Measurements from ENCODE around the gene RPL10A. TPM values are rescaled to one million over a fixed set of nuclear protein-coding genes. Genes with fewer than 3 reads are reported as not detected.

Gene RPL10A
- total RNA-seq, 1 experiment from 2014 or later = 2,150 TPM

GRCh38 chr6:35489995-35490791 is 22.0 kb downstream of the RPL10A start:
- DNase-seq (ENCODE audit: extremely low read depth, low read depth) = no peak

GRCh38 chr6:35490821-35491557 is 22.8 kb downstream of the RPL10A start:
- no peak for DNase-seq (ENCODE audit: extremely low read depth, low read depth)

- no peak for DNase-seq (ENCODE audit: extremely low read depth, low read depth)
These were observed 23.5 kb downstream of the RPL10A start for GRCh38 chr6:35491558-35492257.

GRCh38 chr6:35492258-35492973 is 24.2 kb downstream of the RPL10A start:
- DNase-seq (ENCODE audit: extremely low read depth, low read depth) = no peak

- no peak for DNase-seq (ENCODE audit: extremely low read depth, low read depth)
These were observed 24.7 kb downstream of the RPL10A start for GRCh38 chr6:35492974-35493284.

- no peak for DNase-seq (ENCODE audit: extremely low read depth, low read depth)
These were observed 25.2 kb downstream of the RPL10A start for GRCh38 chr6:35493307-35493983.

- no peak for DNase-seq (ENCODE audit: extremely low read depth, low read depth)
These were observed 26.0 kb downstream of the RPL10A start for GRCh38 chr6:35494161-35494563.

GRCh38 chr6:35495258-35496035 is 27.2 kb downstream of the RPL10A start:
- no peak for DNase-seq (ENCODE audit: extremely low read depth, low read depth)

- no peak for DNase-seq (ENCODE audit: extremely low read depth, low read depth)
These were observed 28.0 kb downstream of the RPL10A start for GRCh38 chr6:35496036-35496840.

GRCh38 chr6:35496841-35497570 is 28.8 kb downstream of the RPL10A start, which contains the start of gene TEAD3:
Gene TEAD3 (minus strand): TSS chr6:35497079.
- DNase-seq (ENCODE audit: extremely low read depth, low read depth) = peak; percentile 11

GRCh38 chr6:35497571-35498421 is 29.6 kb downstream of the RPL10A start:
- no peak for DNase-seq (ENCODE audit: extremely low read depth, low read depth)

GRCh38 chr6:35498422-35499067 is 30.3 kb downstream of the RPL10A start:
- no peak for DNase-seq (ENCODE audit: extremely low read depth, low read depth)

GRCh38 chr6:35499372-35499771 is 31.2 kb downstream of the RPL10A start:
- DNase-seq (ENCODE audit: extremely low read depth, low read depth) = no peak

GRCh38 chr6:35500782-35501181 is 32.6 kb downstream of the RPL10A start:
- no peak for DNase-seq (ENCODE audit: extremely low read depth, low read depth)

GRCh38 chr6:35501784-35502183 is 33.6 kb downstream of the RPL10A start:
- DNase-seq (ENCODE audit: extremely low read depth, low read depth) = no peak

GRCh38 chr6:35503534-35503933 is 35.3 kb downstream of the RPL10A start:
- no peak for DNase-seq (ENCODE audit: extremely low read depth, low read depth)

GRCh38 chr6:35505999-35506412 is 37.8 kb downstream of the RPL10A start:
- no peak for DNase-seq (ENCODE audit: extremely low read depth, low read depth)

Measured in NCI-H460 (cell line).